ENCODE results near the gene PSAP. TPM values are rescaled to one million over a fixed set of nuclear protein-coding genes. Genes with fewer than 3 reads are reported as not detected.

PSAP gene
- total RNA-seq, 1 donor from 2014 or later = 108 TPM

- Mint-ChIP-seq H3K4me3 (ENCODE audit: low read depth) (no peak overlapping the region), H3K9me3 (no peaks in the 10 kb centered on the region), H3K4me1 (ENCODE audit: low read depth) (peaks cover 54% of the 10 kb centered on the region), H3K36me3 (ENCODE audit: low read depth) (peaks cover 5% of the 10 kb centered on the region), H3K27ac (no peak overlapping the region), H3K27me3 (ENCODE audit: low read depth) (no peaks in the 10 kb centered on the region)
- intact Hi-C loops (cut with micrococcal nuclease) = no loop called here
- DNase-seq (ENCODE audit: low spot score) = no peak
These were observed 3.6 kb downstream of the PSAP start for GRCh38 chr10:71847418-71847817.

- Mint-ChIP-seq H3K4me3 (ENCODE audit: low read depth) (no peak overlapping the region), H3K9me3 (no peaks in the 10 kb centered on the region), H3K4me1 (ENCODE audit: low read depth) (peaks cover 51% of the 10 kb centered on the region), H3K36me3 (ENCODE audit: low read depth) (peaks cover 5% of the 10 kb centered on the region), H3K27ac (no peak overlapping the region), H3K27me3 (ENCODE audit: low read depth) (no peaks in the 10 kb centered on the region)
- DNase-seq (ENCODE audit: low spot score) = no peak
- intact Hi-C loops (cut with micrococcal nuclease) = no loop called here
These were observed 4.2 kb downstream of the PSAP start for GRCh38 chr10:71846816-71847215.

GRCh38 chr10:71845410-71846405 is 5.3 kb downstream of the PSAP start:
- intact Hi-C loops (cut with micrococcal nuclease) = no loop called here
- no peaks in the 10 kb centered on the region for H3K9me3 Mint-ChIP-seq

GRCh38 chr10:71844695-71845094 is 6.4 kb downstream of the PSAP start:
- Mint-ChIP-seq H3K9me3 (no peaks in the 10 kb centered on the region), H3K4me1 (ENCODE audit: low read depth) (peaks cover 37% of the 10 kb centered on the region), H3K4me3 (ENCODE audit: low read depth) (no peak overlapping the region), H3K27ac (no peak overlapping the region), H3K36me3 (ENCODE audit: low read depth) (peaks cover 5% of the 10 kb centered on the region), H3K27me3 (ENCODE audit: low read depth) (no peaks in the 10 kb centered on the region)
- DNase-seq (ENCODE audit: low spot score) = no peak
- intact Hi-C loops (cut with micrococcal nuclease) = no loop called here

More at GRCh38 chr10:71845410-71846405, 5.3 kb downstream of the PSAP start:
- no peak for DNase-seq (ENCODE audit: low spot score)
- no peaks in the 10 kb centered on the region for H3K27me3 Mint-ChIP-seq (ENCODE audit: low read depth)
- H3K27ac Mint-ChIP-seq = no peak overlapping the region
- peaks cover 46% of the 10 kb centered on the region for H3K4me1 Mint-ChIP-seq (ENCODE audit: low read depth)
- no peak overlapping the region for H3K4me3 Mint-ChIP-seq (ENCODE audit: low read depth)
- H3K36me3 Mint-ChIP-seq (ENCODE audit: low read depth) = peaks cover 5% of the 10 kb centered on the region

GRCh38 chr10:71844084-71844483 is 7.0 kb downstream of the PSAP start:
- Mint-ChIP-seq H3K27ac (no peak overlapping the region), H3K36me3 (ENCODE audit: low read depth) (peaks cover 5% of the 10 kb centered on the region), H3K4me1 (ENCODE audit: low read depth) (peaks cover 34% of the 10 kb centered on the region), H3K27me3 (ENCODE audit: low read depth) (no peaks in the 10 kb centered on the region), H3K4me3 (ENCODE audit: low read depth) (no peak overlapping the region), H3K9me3 (no peaks in the 10 kb centered on the region)
- no peak for DNase-seq (ENCODE audit: low spot score)
- intact Hi-C loops (cut with micrococcal nuclease) = no loop called here

- H3K4me3 Mint-ChIP-seq (ENCODE audit: low read depth) = no peak overlapping the region
- peaks cover 5% of the 10 kb centered on the region for H3K36me3 Mint-ChIP-seq (ENCODE audit: low read depth)
- H3K27me3 Mint-ChIP-seq (ENCODE audit: low read depth) = no peaks in the 10 kb centered on the region
- H3K9me3 Mint-ChIP-seq = no peaks in the 10 kb centered on the region
- peaks cover 32% of the 10 kb centered on the region for H3K4me1 Mint-ChIP-seq (ENCODE audit: low read depth)
- no peak overlapping the region for H3K27ac Mint-ChIP-seq
- intact Hi-C loops (cut with micrococcal nuclease) = no loop called here
- no peak for DNase-seq (ENCODE audit: low spot score)
These were observed 8.0 kb downstream of the PSAP start for GRCh38 chr10:71842856-71843686.

- Mint-ChIP-seq H3K27ac (no peak overlapping the region), H3K27me3 (ENCODE audit: low read depth) (no peaks in the 10 kb centered on the region), H3K9me3 (no peaks in the 10 kb centered on the region), H3K36me3 (ENCODE audit: low read depth) (peaks cover 5% of the 10 kb centered on the region), H3K4me1 (ENCODE audit: low read depth) (peaks cover 30% of the 10 kb centered on the region), H3K4me3 (ENCODE audit: low read depth) (no peak overlapping the region)
- intact Hi-C loops (cut with micrococcal nuclease) = no loop called here
- DNase-seq (ENCODE audit: low spot score) = no peak
These were observed 8.6 kb downstream of the PSAP start for GRCh38 chr10:71842422-71842821.

- Mint-ChIP-seq H3K4me3 (ENCODE audit: low read depth) (no peak overlapping the region), H3K9me3 (no peaks in the 10 kb centered on the region), H3K36me3 (ENCODE audit: low read depth) (peaks cover 5% of the 10 kb centered on the region), H3K4me1 (ENCODE audit: low read depth) (peaks cover 35% of the 10 kb centered on the region), H3K27ac (no peak overlapping the region), H3K27me3 (ENCODE audit: low read depth) (no peaks in the 10 kb centered on the region)
- intact Hi-C loops (cut with micrococcal nuclease) = no loop called here
- no peak for DNase-seq (ENCODE audit: low spot score)
These were observed 10.1 kb downstream of the PSAP start for GRCh38 chr10:71840958-71841335.

GRCh38 chr10:71840177-71840957 is 10.7 kb downstream of the PSAP start:
- Mint-ChIP-seq H3K27me3 (ENCODE audit: low read depth) (no peaks in the 10 kb centered on the region), H3K36me3 (ENCODE audit: low read depth) (peaks cover 5% of the 10 kb centered on the region), H3K4me1 (ENCODE audit: low read depth) (peaks cover 35% of the 10 kb centered on the region), H3K4me3 (ENCODE audit: low read depth) (no peak overlapping the region), H3K27ac (no peak overlapping the region), H3K9me3 (no peaks in the 10 kb centered on the region)
- intact Hi-C loops (cut with micrococcal nuclease) = no loop called here
- no peak for DNase-seq (ENCODE audit: low spot score)

- H3K36me3 Mint-ChIP-seq (ENCODE audit: low read depth) = peaks cover 2% of the 10 kb centered on the region
- intact Hi-C loops (cut with micrococcal nuclease) = no loop called here
- no peak overlapping the region for H3K4me3 Mint-ChIP-seq (ENCODE audit: low read depth)
- H3K27ac Mint-ChIP-seq = no peak overlapping the region
- no peak for DNase-seq (ENCODE audit: low spot score)
- no peaks in the 10 kb centered on the region for H3K9me3 Mint-ChIP-seq
- no peaks in the 10 kb centered on the region for H3K27me3 Mint-ChIP-seq (ENCODE audit: low read depth)
- peaks cover 24% of the 10 kb centered on the region for H3K4me1 Mint-ChIP-seq (ENCODE audit: low read depth)
These were observed 12.5 kb downstream of the PSAP start for GRCh38 chr10:71838264-71839211.

- peaks cover 19% of the 10 kb centered on the region for H3K4me1 Mint-ChIP-seq (ENCODE audit: low read depth)
- intact Hi-C loops (cut with micrococcal nuclease) = loop anchor here (2.0 kb wide), 1 partner anchor 60 kb away; no protein-coding TSS in a partner anchor
- H3K27me3 Mint-ChIP-seq (ENCODE audit: low read depth) = no peaks in the 10 kb centered on the region
- no peak for DNase-seq (ENCODE audit: low spot score)
- no peaks in the 10 kb centered on the region for H3K9me3 Mint-ChIP-seq
- H3K4me3 Mint-ChIP-seq (ENCODE audit: low read depth) = no peak overlapping the region
- no peak overlapping the region for H3K27ac Mint-ChIP-seq
- peaks cover 3% of the 10 kb centered on the region for H3K36me3 Mint-ChIP-seq (ENCODE audit: low read depth)
These were observed 13.8 kb downstream of the PSAP start for GRCh38 chr10:71837098-71837827.
